ENCODE data around the gene ELMO3.
A peak's percentile ranks its signal among the peaks of the same experiment; 100 is the strongest.

The ELMO3 gene

DNA sequence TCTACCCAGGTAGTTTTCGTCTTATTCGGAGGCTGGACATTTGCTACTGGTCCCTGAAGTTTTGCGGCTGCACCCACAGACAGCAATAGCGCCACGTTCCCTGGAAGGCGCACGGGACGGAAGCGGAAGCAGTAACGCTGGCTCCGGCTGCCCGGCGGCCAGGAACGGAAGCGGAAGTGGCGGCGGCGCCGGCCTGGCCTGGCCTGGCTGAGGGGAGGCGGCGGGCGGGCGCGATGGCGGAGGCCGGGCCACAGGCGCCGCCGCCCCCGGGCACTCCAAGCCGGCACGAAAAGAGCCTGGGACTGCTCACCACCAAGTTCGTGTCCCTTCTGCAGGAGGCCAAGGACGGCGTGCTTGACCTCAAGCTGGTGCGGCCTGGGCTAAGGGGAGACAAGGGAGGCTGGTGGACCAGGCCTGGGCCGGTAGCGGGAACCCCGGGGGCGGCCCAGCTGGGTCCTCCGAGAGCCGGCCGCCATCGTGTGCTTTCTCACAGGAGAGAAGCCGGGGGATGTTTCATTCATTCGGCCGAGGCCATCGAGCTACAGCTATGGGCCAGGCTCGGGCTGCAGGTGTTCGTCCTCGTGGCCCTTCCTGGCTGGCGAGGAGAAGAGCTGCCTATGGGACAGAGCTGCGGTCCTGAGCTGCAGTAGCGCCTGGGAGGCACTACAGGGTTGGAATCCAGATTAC, 6.8 kb upstream of the ELMO3 start, which contains the start of gene E2F4:
E2F4 (plus strand) TSS at position 161 of the 687 bp plus-strand sequence; CDS start at position 234, 73 bp downstream.
- ATAC-seq = peak; percentile 97
- no peak for TF ChIP-seq ESRRG (CRISPR knock-in tag; IDR thresholded peaks at IDR 0.05)
- TF ChIP-seq GLIS3 (CRISPR knock-in tag; IDR thresholded peaks at IDR 0.05) = 0 out of 2 replicates have a peak, but pooled peaks have one; percentile 63

DNA sequence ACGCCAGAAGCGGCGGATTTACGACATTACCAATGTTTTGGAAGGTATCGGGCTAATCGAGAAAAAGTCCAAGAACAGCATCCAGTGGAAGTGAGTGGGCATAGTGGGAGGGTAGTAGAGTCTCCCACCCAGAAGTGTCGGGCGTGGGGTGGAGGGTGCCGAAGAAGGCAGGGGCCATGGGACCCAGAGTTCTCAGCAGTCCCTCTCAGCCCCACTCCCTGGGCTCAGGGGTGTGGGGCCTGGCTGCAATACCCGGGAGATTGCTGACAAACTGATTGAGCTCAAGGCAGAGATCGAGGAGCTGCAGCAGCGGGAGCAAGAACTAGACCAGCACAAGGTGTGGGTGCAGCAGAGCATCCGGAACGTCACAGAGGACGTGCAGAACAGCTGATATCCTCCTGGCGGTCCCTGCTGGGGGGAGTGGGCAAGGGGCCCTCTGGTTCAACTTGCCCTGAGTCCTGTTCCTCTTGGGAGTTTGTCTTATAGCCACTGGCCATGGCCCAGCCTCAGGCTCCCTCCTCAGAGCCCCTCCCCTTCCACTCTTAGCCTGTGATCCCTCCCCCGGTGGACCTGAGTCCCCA, 6.1 kb upstream of the ELMO3 start:
- TF ChIP-seq, protein P1, sequence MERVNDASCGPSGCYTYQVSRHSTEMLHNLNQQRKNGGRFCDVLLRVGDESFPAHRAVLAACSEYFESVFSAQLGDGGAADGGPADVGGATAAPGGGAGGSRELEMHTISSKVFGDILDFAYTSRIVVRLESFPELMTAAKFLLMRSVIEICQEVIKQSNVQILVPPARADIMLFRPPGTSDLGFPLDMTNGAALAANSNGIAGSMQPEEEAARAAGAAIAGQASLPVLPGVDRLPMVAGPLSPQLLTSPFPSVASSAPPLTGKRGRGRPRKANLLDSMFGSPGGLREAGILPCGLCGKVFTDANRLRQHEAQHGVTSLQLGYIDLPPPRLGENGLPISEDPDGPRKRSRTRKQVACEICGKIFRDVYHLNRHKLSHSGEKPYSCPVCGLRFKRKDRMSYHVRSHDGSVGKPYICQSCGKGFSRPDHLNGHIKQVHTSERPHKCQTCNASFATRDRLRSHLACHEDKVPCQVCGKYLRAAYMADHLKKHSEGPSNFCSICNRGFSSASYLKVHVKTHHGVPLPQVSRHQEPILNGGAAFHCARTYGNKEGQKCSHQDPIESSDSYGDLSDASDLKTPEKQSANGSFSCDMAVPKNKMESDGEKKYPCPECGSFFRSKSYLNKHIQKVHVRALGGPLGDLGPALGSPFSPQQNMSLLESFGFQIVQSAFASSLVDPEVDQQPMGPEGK (CRISPR knock-in tag; IDR thresholded peaks at IDR 0.05; ENCODE audit: borderline replicate concordance) = no peak
- TF ChIP-seq ZFP3 (CRISPR knock-in tag; IDR thresholded peaks at IDR 0.05) (no peak), SNAI2 (CRISPR knock-in tag; IDR thresholded peaks at IDR 0.05) (no peak), ZNF8 (CRISPR knock-in tag; IDR thresholded peaks at IDR 0.05) (no peak), BACH2 (CRISPR knock-in tag; IDR thresholded peaks at IDR 0.05; ENCODE audit: borderline replicate concordance) (no peak), TOX (CRISPR knock-in tag; IDR thresholded peaks at IDR 0.05; ENCODE audit: borderline replicate concordance) (no peak), CREB5 (CRISPR knock-in tag; IDR thresholded peaks at IDR 0.05; ENCODE audit: low read depth) (no peak), CSDC2 (CRISPR knock-in tag; IDR thresholded peaks at IDR 0.05) (no peak), ZNF565 (CRISPR knock-in tag; conservative IDR thresholded peaks at IDR 0.05; ENCODE audit: low read depth) (no peak), PPARA (CRISPR knock-in tag; IDR thresholded peaks at IDR 0.05; ENCODE audit: borderline replicate concordance) (no peak), ARNTL (CRISPR knock-in tag; IDR thresholded peaks at IDR 0.05; ENCODE audit: borderline replicate concordance, low read depth) (no peak), ISL1 (CRISPR knock-in tag; IDR thresholded peaks at IDR 0.05) (no peak), OSR1 (CRISPR knock-in tag; IDR thresholded peaks at IDR 0.05) (no peak), POU6F1 (CRISPR knock-in tag; IDR thresholded peaks at IDR 0.05; ENCODE audit: borderline replicate concordance, low read depth) (no peak), TCF4 (CRISPR knock-in tag; IDR thresholded peaks at IDR 0.05; ENCODE audit: borderline replicate concordance) (no peak), GLIS3 (CRISPR knock-in tag; IDR thresholded peaks at IDR 0.05) (no peak), ZC3H10 (CRISPR knock-in tag; IDR thresholded peaks at IDR 0.05) (no peak), RARB (CRISPR knock-in tag; IDR thresholded peaks at IDR 0.05) (no peak), ZNF70 (CRISPR knock-in tag; IDR thresholded peaks at IDR 0.05) (no peak)
- TF ChIP-seq, protein P2, sequence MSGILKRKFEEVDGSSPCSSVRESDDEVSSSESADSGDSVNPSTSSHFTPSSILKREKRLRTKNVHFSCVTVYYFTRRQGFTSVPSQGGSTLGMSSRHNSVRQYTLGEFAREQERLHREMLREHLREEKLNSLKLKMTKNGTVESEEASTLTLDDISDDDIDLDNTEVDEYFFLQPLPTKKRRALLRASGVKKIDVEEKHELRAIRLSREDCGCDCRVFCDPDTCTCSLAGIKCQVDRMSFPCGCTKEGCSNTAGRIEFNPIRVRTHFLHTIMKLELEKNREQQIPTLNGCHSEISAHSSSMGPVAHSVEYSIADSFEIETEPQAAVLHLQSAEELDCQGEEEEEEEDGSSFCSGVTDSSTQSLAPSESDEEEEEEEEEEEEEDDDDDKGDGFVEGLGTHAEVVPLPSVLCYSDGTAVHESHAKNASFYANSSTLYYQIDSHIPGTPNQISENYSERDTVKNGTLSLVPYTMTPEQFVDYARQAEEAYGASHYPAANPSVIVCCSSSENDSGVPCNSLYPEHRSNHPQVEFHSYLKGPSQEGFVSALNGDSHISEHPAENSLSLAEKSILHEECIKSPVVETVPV (CRISPR knock-in tag; IDR thresholded peaks at IDR 0.05) = no peak
- no peak for ATAC-seq

DNA sequence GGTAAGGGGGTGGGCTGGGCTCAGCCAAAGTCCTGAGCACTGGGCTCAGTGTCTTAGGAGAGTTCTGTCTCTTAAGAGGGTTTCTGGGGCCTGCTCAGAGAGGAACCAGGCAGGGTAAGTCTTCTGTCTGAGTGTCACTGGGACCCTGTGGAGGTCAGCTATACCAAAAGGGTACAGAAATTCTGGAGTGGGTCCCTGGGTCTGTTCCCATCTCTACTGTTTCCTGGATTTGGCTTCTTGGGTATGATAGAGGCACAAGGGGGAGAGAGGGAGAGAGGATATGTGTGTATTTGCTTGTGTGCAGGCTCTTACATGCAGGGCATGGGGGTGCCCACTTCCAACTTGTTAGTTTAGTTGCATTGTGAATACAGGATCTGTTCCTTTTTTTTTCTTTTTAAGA, 5.4 kb upstream of the ELMO3 start:
- no peak for TF ChIP-seq BACH2 (CRISPR knock-in tag; IDR thresholded peaks at IDR 0.05; ENCODE audit: borderline replicate concordance)
- no peak for TF ChIP-seq POU6F1 (CRISPR knock-in tag; IDR thresholded peaks at IDR 0.05; ENCODE audit: borderline replicate concordance, low read depth)
- no peak for TF ChIP-seq RARB (CRISPR knock-in tag; IDR thresholded peaks at IDR 0.05)
- TF ChIP-seq GLIS3 (CRISPR knock-in tag; IDR thresholded peaks at IDR 0.05) = no peak
- TF ChIP-seq ARNTL (CRISPR knock-in tag; IDR thresholded peaks at IDR 0.05; ENCODE audit: borderline replicate concordance, low read depth) = no peak
- no peak for TF ChIP-seq CSDC2 (CRISPR knock-in tag; IDR thresholded peaks at IDR 0.05)
- no peak for TF ChIP-seq ZFP3 (CRISPR knock-in tag; IDR thresholded peaks at IDR 0.05)
- no peak for TF ChIP-seq ZC3H10 (CRISPR knock-in tag; IDR thresholded peaks at IDR 0.05)
- no peak for TF ChIP-seq ISL1 (CRISPR knock-in tag; IDR thresholded peaks at IDR 0.05)
- TF ChIP-seq ZFP30 (CRISPR knock-in tag; IDR thresholded peaks at IDR 0.05) = no peak
- TF ChIP-seq OSR1 (CRISPR knock-in tag; IDR thresholded peaks at IDR 0.05) = no peak
- TF ChIP-seq PPARA (CRISPR knock-in tag; IDR thresholded peaks at IDR 0.05; ENCODE audit: borderline replicate concordance) = no peak
- TF ChIP-seq, protein P2 (CRISPR knock-in tag; IDR thresholded peaks at IDR 0.05) = no peak
- no peak for TF ChIP-seq CREB5 (CRISPR knock-in tag; IDR thresholded peaks at IDR 0.05; ENCODE audit: low read depth)
- no peak for TF ChIP-seq TOX (CRISPR knock-in tag; IDR thresholded peaks at IDR 0.05; ENCODE audit: borderline replicate concordance)
- no peak for ATAC-seq

Measured in SK-N-SH treated with all-trans-retinoic acid at 6 μM for 48 hours (cell line).